ENCODE results near the gene TAGLN2.

DNA sequence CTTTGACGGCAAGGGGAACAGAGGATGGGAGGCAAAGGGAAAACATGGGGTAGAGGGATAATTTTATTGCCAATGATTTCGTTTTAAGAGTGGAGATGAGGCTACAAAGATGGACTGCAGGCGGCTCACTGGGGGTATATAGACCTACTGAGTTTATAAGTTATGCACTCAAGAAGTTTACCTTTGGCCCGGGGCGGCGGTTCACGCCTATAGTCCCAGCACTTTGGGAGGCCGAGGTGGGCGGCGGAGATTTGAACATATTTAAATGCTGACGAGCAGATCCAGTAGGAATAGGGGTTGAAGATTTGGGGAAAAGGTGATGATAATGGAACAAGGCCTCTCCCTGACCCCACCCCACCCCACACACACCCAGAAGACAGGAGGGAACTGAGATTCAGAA, 36.9 kb upstream of the TAGLN2 start:
- TF ChIP-seq, protein P1, sequence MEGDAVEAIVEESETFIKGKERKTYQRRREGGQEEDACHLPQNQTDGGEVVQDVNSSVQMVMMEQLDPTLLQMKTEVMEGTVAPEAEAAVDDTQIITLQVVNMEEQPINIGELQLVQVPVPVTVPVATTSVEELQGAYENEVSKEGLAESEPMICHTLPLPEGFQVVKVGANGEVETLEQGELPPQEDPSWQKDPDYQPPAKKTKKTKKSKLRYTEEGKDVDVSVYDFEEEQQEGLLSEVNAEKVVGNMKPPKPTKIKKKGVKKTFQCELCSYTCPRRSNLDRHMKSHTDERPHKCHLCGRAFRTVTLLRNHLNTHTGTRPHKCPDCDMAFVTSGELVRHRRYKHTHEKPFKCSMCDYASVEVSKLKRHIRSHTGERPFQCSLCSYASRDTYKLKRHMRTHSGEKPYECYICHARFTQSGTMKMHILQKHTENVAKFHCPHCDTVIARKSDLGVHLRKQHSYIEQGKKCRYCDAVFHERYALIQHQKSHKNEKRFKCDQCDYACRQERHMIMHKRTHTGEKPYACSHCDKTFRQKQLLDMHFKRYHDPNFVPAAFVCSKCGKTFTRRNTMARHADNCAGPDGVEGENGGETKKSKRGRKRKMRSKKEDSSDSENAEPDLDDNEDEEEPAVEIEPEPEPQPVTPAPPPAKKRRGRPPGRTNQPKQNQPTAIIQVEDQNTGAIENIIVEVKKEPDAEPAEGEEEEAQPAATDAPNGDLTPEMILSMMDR (IDR thresholded peaks at IDR 0.05): no peak
- TF ChIP-seq POLR2A (IDR thresholded peaks at IDR 0.05): no peak
